Measurements from ENCODE around the gene IDNK.
"Not testable (repeated sequence)": the region's sequence is repeated elsewhere in the genome, so short reads cannot be mapped to it uniquely, and the experiment has no call there.

The IDNK gene

DNA sequence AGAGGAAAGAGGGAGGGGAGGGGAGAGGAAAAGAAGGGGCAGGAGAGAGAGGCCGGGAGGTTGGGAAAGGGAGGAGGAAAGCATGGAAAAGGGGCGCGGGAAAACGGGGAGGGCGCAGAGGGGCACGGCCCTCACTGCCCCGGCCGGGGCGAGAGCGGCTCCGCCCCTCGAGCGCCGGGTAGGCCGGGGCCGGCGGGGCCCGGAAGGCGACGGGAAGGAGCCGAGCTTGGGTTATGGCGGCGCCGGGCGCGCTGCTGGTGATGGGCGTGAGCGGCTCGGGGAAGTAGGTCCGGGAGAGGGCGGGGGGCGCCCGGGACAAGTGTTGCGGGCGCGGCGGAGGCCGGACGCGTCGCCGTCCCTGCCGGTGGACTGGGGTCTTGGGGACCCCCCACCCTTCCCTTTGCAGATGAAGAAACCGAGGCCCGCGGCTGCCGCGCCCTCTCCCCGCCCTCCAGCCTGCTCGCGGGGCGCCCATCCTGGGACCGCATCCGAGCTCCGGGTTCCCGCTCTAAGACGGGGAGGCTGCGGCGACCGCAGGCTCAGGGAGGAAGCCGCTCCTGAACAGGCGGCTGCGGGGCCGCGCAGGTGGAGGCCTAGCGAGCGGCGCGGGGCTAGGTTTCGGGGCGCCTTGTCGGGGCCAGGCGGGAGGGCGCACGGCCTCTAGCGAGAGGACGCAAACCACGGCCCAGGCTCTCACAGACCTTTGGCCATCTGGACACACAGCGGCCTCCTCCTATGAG is at the start of gene IDNK:
TSS of gene IDNK (plus strand) at position 205 of the 740 bp plus-strand sequence. CDS start at position 234, 29 bp downstream.
- no peak for DNase-seq

DNA sequence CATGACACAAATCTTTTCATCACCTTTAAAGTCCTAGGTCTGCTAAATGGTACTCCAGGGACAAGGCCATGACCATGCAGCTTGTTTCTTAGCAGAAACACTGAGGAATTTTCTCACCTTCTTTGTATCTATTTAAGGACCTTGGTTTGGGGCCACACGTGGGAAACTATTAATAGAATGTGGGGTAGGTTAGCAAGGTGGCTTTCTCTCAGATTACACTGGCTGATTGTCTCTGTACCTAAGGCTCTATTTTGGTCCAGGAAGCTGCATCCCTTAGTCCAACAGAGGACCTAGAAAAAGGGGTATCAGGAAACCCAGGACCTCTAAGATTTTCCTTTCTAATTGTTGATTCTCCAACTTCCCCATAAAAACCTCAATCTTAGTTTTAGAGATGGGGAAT is 48.5 kb upstream of the IDNK start:
- DNase-seq = no peak

DNA sequence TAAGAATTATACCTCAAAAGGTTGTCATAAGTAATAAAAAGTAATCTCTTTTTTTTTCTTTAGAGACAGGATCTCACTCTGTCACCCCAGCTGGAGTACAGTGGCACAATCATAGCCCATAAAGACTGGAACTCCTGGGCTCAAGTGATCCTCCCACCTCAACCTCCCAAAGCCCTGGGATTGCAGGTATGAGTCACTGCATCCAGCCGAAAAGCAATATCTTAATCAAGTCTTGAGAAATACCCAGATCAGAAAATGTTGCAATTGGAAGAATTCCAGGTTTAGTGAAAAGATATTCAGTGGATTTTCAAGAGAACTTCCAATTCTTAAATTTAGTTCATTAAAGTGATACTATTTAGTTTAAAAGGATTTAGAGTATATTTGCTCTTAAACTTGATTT is 40.9 kb upstream of the IDNK start:
- DNase-seq = no peak

DNA sequence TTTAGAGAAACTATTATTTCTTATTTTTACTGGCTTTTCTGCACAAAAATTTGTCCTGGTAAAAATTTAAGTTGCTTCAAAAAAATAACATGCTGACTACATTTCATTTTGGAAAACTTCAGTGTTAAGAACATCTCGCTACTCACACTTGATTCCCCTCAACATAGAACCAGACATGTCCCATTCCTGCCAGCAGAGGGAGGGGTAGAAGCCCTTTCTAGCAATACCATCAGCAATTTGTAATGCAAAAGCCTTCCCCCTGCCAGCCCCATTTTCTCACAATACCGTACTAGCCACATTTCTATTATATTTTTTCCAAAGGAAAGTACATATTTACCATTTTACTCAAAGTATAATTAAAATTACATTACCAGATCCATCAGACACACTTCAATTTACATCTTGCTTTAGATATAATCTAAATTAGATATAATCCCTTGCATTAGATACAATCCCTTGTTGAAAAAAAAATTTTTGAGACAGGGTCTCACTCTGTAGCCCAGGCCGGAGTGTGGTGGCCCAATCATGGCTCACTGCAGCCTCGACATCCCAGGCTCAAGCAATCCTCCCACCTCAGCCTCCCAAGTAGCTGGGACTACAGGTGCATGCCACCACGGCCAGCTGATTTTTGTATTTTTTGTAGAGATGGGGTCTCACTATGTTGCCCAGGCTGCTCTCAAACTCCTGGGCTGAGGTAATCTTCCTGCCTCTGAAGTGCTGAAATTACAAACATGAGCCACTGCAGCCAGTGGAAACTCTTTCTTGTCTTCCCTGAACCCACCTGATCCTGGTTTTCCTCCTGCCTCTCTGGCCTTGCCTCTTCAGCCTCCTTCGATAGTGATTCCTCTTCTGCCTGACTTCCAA is 39.6 kb upstream of the IDNK start:
- peak; percentile 0 for DNase-seq

DNA sequence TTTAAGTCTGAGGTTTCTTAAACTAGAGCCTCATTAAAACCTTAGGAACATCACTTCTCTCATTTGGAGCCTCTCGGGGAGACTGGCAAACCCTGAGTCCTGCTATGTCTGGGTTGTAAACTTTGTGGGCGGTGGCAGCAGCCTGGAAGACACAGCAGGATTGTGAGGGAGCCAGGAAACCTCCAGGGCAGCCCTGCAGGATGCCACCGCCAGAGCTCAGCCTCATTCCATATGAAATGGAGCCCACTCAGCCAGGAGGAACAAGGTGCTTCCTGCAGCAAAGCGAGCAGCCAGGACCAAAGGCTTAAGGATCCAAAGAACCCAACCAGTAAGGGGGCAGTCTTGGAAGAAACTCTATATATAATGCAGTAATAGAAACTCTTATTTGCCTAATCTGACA is 37.9 kb upstream of the IDNK start:
- no peak for DNase-seq

DNA sequence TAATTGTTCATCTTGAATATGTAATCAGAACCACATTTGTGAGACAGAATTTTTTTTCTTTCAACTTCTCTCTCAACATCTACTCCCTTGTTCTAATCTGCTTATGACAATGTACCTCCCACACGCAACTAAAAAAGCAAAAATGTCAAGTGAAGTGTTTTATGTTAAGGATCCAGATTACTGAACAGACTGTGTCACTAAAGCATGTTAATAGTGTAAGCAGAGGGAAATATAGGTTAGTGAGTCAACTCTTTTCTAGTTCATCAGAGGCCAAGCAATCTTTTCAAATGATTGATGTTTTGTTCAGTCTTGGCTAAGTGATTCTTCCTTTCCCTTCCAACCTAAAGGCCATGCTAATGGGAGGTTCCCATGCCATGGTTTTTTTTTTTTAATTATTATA is 34.7 kb upstream of the IDNK start:
- DNase-seq = no peak

DNA sequence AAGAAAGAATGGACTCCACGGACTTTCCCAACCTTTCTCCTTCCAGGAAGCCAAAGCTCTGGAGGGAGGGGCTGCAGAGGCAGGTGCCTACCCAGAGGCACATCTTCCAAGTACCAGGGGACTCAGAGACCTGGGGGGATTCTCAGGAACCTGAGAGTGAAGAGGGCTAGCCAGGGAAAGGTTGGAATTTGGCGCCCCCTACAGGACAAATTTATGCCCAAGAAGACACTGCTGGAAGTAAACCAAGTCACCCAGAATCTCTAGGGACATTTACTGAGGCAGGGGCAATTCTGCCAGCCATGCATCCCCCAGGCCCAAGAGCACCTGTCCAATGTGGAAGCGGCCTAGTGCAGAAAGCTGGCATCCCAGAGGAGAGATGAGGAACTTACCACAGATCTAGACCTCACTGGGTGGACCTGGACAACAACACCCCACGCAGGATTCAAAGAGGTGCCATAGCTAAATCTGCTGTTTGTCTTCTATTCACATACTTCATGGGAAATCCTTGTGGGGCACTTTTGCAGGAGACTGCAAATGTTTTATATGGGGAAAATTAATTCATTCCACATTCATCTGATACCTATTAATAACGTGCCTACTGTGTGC is 25.9 kb upstream of the IDNK start:
- DNase-seq = no peak

DNA sequence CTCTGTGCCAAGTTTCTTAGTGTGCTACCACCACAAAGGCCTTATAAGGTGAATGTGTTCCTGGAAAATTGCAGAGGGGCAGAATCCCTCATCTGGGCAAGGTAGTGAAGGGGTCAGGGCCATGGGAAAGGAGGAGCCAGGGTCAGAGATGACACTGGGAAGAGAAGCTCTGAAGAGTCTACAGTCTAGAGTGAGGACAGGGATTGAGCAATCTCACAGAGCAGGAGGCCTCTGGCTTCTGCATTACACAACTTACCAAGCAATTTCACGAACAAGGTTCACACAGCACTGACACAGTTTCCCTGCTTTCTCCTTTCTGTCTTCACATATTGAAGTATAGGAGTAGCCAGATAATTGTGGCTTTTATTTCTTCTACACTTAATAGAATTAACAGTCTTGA is 24.5 kb upstream of the IDNK start:
- no peak for DNase-seq

DNA sequence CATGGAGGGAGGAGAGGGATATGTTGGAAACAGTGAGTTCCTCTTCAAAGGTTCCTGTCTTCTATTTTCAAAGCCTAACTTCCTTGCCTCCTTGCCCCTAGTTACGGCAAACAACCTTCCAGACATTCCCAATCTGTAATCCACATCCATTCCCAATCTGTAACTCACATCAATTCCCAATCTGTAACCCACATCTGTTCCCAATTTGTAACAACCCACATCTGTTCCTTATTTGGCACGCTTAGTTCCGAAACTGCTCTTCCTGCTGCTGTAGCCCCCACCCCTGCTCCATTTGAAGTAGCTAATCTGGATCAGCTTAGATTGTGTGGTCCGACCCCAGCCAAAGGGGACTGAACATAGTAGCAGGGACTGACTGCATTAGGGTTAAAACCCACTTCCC is 23.9 kb upstream of the IDNK start:
- DNase-seq = no peak

DNA sequence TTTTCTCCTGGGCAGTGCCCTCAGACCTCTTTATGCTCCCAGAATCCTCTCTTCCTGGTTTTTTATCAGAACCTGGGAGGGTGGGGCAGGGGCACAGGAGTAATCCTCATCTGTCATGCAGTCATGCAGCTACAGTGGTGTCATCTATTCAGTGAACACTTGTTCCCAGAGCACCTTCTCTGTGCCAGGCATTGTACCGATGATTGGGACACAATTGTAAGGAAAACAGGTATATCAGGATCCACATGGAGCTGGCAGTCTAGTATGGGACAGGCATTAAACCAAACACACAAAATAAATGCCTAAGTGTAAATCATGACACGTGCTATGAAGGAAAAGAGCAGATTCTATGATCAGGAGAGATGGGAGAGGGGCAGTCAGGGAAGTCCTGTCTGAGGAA is 21.5 kb upstream of the IDNK start:
- DNase-seq = no peak

DNA sequence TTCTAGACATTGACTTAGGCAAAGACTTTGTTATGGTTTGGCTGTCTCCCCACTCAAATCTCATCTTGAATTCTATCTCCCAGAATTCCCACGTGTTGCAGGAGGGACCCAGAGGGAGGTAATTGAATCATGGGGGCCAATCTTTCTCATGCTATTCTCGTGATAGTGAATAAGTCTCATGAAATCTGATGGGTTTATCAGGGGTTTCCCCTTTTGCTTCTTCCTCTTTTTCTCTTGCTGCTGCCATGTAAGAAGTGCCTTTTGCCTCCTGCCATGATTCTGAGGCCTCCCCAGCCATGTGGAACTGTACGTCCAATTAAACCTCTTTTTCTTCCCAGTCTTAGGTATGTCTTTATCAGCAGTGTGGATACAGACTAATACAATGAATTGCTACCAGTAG is 15.3 kb upstream of the IDNK start:
- DNase-seq = not testable (repeated sequence)

DNA sequence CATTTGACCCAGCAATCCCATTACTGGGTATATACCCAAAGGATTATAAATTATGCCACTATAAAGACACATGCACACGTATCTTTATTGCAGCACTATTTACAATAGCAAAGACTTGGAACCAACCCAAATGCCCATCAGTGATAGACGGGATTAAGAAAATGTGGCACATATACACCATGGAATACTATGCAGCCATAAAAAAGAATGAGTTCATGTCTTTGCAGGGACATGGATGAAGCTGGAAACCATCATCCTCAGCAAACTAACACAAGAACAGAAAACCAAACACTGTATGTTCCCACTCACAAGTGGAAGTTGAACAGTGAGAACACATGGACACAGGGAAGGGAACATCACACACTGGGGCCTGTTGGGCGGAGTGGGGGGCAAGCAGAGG is 9.6 kb upstream of the IDNK start:
- not testable (repeated sequence) for DNase-seq

DNA sequence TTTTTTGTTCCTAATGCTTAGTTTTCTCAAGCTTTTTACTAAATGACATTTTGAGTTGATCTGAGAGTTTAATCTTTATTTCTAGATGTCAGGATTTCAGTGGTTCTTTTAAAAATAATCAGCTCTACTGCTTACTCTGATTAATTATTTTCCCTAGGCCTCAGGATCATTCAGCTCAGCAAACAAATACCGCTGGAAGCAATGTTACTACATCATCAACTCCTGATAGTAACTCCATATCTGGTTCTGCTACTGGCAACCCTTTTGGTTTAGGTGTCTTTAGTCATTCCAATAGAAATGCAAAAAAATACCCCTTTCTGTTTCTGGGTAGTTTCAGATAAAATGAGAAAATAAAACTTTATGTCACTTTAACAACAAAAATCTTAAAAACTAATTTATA is 5.6 kb upstream of the IDNK start:
- no peak for DNase-seq

DNA sequence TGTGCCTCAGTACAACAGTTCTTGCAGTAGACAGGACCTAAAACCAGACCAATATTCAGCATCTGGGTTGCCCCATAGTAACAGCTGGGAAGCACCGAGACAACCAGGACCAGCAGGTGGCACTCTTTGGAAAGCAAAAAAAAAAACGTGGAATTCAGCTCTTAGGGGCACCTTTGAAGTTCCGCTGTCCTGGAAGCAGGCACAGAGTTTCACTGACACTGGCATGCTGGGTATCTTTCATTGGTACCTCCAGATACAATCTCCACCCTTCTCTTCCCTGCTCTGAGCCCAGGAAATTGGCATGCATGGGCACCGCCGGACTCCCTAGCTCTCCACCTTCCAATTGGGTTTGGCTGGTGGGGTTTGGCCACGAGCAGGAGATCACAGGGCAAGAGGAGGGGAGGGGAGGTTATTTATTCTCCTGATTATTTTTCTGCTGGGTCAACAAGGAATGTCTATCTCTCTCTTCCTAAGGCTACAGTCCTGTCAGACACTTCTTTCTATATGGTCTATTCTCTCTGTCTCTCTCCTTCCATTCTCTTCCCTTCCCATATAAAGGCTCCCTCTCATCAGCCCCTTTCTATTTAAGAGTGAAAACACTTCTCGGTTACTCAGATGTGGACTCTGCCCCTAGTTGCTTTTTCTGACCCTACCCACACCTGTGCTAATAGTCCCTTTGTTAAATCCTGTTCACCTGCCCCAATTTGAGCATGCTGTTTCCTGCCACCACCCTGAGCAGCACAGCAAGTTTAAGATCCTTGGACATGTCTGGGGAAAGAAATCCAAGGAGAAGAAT is 1.9 kb upstream of the IDNK start:
- DNase-seq = peak; percentile 48

DNA sequence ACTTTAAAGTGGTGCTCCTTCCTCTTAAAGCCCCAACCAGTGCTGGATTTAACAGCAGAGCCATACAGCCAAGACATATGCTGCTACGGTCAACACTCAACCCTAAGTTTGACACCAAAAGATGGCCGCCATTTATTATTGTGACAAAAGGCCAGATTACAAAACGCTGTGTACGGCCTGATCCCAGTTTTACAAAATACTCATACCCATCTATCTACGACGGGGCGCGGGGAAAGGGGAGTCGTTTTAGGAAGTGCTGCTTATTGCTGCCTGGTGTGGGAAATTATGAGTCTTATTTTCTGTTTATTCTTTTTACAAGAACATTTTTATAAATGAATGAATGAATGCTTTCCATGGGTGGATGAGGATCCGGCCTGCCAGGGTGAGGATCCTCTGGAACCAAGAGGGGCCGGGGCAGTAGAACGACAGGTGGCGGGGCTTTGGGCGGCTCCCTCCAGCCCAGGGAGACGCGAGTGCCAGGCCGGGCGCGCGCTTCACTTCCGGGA is 457 bp upstream of the IDNK start:
- no peak for DNase-seq

DNA sequence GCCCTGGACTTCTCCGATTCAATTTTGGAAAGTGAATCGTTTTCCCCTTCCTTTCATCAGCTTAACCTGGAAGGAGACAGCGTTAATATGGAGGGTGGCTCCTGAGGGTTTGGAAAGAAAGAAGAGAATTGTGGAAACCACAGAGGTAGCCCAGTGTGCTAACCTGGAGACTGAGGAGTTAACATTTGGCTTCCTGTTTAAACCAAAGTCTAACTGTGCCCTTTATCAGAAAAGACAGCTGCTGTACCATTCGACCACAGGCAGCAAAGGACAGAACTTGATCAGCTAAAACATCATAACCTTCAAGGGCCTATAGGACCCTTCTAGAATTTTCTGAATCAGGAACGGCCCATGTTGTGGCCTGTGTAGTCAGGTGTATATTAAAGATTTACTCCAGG is 735 bp downstream of the IDNK start:
- DNase-seq = no peak

DNA sequence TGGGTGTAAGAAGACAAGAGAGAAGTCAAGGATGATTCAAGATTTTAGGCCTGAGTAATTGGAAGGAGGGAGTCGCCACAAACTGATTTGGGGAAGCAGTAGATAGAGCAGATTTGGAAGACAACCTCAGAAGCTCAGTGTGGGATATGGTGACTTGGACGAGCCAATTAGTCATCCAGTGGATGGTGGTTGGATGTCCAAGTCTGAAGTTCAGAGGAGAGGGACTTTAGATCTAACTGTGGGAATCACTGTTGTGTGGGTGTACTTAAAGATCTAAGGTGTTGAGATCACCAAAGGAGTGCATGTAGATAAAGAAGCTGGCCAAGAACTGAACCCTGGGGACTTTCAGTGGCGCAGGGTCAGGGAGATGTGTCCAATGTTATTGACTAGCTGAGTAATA is 2.2 kb downstream of the IDNK start:
- no peak for DNase-seq

DNA sequence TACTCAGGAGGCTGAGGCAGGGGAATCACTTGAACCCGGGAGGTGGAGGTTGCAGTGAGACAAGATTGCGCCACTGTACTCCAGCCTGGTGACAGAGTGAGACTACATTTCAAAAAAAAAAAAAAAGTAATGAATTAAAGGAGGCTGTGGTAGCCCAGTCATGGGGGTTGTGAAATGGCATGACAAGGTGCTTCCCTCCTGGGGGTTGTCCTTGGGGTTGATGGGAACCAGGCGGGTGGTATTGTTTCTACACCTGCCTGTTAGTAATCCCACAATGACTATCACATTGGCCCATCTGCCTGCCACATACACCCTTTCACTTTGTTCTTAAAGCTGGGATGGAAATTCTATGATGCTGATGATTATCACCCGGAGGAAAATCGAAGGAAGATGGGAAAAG is 5.6 kb downstream of the IDNK start:
- no peak for DNase-seq

DNA sequence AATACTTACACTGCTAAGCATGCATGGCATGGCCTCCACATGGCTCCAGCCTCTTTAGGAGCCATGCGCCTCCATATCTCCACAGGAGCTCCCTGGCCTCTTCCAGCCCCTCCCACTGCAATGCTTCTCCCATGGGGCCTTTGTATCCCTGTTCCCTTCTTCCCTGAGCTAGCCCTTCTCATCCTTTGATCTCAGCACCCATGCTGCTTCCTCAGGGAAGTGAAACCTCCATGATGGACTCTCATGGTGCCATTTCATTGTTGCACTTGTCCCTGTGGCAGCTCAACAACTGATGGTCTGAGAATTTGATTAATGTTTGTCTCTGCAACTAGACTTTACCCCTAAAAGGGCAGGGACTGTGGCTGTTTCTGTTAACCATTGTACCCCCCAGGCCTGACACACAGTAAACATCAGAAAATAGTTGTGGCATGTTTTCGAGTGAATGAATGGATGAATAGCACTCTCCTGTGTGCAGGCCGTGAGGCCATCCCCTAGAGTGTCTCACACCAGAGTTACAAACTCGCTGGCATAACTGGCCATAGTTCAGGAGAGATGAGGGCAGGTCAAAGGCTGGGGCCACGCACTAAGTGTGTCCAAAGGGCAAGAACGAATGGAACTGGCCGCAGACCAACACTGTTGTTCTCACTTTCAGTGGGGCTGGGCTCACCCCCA is 6.6 kb downstream of the IDNK start:
- DNase-seq = no peak

DNA sequence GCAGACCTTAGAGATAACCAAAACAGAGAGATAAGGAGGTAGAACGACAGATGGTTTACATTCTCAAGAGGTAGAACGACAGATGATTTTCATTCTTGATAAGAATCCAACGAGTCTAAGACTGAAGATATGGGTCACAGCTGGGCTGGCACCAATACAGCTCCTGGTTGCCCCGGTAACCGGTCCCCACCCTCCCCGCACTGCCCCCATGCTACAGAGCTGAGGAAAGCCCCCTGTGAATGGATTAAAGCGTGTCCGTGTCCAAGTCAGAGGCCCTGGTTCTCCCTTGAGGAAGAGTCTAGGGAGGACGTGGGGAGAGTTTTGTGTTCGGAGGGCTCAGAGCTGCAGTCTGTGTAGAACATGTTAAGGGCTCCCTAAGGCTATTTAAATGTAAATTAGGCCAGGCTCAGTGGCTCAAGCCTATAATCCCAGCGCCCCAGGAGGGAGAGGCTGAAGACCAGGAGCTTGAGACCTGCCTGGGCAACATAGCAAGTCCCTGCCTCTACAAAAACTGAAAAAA is 8.1 kb downstream of the IDNK start:
- DNase-seq = no peak

DNA sequence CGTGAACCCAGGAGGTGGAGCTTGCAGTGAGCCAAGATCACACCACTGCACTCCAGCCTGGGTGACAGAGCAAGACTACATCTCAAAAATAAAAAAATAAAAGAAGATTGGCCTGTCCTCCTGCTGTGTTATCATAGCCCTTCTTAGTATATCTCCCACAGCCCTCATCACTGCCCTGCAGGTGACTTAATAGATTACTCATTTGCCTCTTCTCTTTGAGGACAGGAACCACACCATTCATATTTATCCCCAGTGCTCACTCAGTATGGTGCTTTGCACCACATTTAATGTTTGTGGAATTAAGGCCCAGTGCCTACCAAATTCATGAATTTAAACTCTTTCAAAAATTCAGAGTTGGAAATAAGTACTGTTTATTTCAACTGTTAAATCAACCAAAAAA is 10.3 kb downstream of the IDNK start:
- DNase-seq = no peak

DNA sequence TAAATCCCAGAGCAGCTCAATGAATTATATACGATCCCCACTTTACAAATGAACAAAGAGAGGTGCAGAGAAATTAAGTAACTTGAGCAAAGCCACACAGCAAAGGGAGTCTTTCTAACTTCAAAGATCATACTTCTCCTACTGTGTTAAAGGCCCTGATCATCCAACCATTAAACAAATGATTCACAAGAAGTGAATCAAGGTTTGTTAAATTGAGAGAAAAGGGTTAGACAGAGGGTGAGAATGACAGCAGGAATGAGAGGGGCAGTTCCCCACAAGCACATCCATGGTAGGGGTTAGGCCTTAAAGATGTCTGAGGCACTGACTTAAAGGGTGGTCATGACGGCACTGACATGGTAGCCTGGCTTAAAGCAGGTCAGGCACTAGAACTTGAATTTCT is 10.7 kb downstream of the IDNK start:
- no peak for DNase-seq
